ENCODE measurements around the gene NOX3.

DNA sequence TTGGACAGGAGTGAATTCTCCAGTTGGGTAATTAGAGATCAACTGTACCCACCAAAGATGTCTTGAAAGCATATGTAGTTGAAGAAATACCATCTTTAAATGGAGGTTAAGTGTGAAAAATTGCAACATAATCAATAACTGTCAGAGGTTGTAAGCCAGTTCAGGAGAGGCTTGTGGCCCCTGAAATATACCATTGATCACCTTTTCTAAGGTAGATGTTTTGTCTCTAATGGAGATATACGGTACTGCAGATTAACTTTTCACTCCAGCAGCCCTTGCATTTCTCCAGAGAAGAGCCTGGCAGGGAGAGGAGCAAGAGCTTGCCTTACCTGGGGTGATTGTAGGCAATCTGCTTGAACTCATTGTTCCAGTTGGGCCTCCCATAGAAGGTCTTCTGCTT, 48.8 kb downstream of the NOX3 start:
- TF ChIP-seq, protein P1, sequence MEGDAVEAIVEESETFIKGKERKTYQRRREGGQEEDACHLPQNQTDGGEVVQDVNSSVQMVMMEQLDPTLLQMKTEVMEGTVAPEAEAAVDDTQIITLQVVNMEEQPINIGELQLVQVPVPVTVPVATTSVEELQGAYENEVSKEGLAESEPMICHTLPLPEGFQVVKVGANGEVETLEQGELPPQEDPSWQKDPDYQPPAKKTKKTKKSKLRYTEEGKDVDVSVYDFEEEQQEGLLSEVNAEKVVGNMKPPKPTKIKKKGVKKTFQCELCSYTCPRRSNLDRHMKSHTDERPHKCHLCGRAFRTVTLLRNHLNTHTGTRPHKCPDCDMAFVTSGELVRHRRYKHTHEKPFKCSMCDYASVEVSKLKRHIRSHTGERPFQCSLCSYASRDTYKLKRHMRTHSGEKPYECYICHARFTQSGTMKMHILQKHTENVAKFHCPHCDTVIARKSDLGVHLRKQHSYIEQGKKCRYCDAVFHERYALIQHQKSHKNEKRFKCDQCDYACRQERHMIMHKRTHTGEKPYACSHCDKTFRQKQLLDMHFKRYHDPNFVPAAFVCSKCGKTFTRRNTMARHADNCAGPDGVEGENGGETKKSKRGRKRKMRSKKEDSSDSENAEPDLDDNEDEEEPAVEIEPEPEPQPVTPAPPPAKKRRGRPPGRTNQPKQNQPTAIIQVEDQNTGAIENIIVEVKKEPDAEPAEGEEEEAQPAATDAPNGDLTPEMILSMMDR (IDR thresholded peaks at IDR 0.05): no peak
- TF ChIP-seq POLR2A (IDR thresholded peaks at IDR 0.05): no peak
